ENCODE measurements around the gene IKZF1.

DNA sequence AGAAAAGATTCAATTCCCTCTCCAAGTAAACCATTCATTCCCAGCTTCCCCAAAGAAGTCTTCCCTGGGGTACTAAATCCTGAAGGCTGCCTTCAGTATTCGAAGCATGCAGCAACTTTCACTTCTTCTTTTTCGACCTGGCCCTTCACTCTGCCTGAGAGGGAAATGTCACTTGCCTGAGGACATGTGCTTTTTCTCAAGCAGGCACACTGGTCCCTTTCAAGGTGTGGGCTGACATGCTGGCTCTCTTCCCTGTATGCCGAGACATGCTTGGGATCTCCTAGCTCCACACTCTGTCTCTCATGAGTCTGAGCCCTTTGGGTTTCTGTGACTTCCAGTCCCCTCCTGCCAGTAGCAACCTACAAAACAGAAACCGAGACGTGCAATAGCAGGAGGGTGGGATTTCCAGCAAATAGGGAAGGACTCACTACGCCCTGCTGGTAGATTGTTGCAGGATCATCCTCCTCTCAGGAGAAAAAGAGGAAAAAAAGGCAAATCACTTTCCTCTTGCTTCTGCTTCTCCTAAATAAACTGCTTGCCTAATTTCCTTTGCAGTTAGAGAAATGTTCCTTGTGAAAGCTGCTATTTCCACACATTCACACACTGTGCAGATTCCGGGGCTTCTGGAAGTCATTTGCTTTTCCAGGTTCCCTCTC is 112.1 kb downstream of the IKZF1 start:
- TF ChIP-seq, protein P1, sequence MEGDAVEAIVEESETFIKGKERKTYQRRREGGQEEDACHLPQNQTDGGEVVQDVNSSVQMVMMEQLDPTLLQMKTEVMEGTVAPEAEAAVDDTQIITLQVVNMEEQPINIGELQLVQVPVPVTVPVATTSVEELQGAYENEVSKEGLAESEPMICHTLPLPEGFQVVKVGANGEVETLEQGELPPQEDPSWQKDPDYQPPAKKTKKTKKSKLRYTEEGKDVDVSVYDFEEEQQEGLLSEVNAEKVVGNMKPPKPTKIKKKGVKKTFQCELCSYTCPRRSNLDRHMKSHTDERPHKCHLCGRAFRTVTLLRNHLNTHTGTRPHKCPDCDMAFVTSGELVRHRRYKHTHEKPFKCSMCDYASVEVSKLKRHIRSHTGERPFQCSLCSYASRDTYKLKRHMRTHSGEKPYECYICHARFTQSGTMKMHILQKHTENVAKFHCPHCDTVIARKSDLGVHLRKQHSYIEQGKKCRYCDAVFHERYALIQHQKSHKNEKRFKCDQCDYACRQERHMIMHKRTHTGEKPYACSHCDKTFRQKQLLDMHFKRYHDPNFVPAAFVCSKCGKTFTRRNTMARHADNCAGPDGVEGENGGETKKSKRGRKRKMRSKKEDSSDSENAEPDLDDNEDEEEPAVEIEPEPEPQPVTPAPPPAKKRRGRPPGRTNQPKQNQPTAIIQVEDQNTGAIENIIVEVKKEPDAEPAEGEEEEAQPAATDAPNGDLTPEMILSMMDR (IDR thresholded peaks at IDR 0.05; ENCODE audit: low read depth, low read length) = no peak
- no peak for TF ChIP-seq EZH2phosphoT487 (IDR thresholded peaks at IDR 0.05; ENCODE audit: low read depth)

All from OCI-LY3 (cell line).